Activated B cell treated with CpG ODN at 0.5 μM for 24 hours (primary cell): ENCODE measurements around the gene PDCD4. TPM values are rescaled to one million over a fixed set of nuclear protein-coding genes. Genes with fewer than 3 reads are reported as not detected.

Experiments used
- ATAC-seq: fragments of 200-7000 bp; cut with Tn5 transposase; one replicate; pipeline ENCODE4 v1.10.0; 2021; ENCODE audit warnings: low read depth, mild to moderate bottlenecking, moderate library complexity
- CTCF ChIA-PET: fragments of 350-600 bp; sonication (Branson Sonifier 250); formaldehyde crosslinking; loops from one replicate; lab custom pipeline; 2021; ENCODE audit warnings: antibody characterized with exemption; lab: Charles Lee
- POLR2A ChIA-PET: fragments of 350-600 bp; sonication (Branson Sonifier 250); formaldehyde crosslinking; loops from one replicate; lab custom pipeline; 2021; ENCODE audit warnings: antibody characterized with exemption; lab: Charles Lee
- DNase-seq: peaks from one replicate; pipeline ENCODE4 v3.0.0; 2022
- H3K27ac Mint-ChIP-seq: one replicate; pipeline ENCODE4 v1.8.0; 2020; ENCODE audit warnings: mixed read lengths
- H3K27me3 Mint-ChIP-seq: one replicate; pipeline ENCODE4 v1.8.0; 2021; ENCODE audit warnings: mixed read lengths
- H3K36me3 Mint-ChIP-seq: one replicate; pipeline ENCODE4 v1.8.0; 2021; ENCODE audit warnings: low read depth, mixed read lengths
- H3K4me1 Mint-ChIP-seq: one replicate; pipeline ENCODE4 v1.8.0; 2021; ENCODE audit warnings: mixed read lengths
- H3K4me3 Mint-ChIP-seq: one replicate; pipeline ENCODE4 v1.8.0; 2020; ENCODE audit warnings: mild to moderate bottlenecking, mixed read lengths
- H3K9me3 Mint-ChIP-seq: one replicate; pipeline ENCODE4 v1.8.0; 2020; ENCODE audit warnings: mixed read lengths
- intact Hi-C: fragments of 100-400 bp; cut with micrococcal nuclease; formaldehyde crosslinking; loops from one replicate; pipeline ENCODE4 v1.15.1; 2024
- total RNA-seq: library from RNA; stranded (reverse); gene quantifications from 2 replicates; pipeline ENCODE4 v1.2.3, GENCODE V29; 2022
- TF ChIP-seq, protein P1 (sequence below): fragments of 200-600 bp; IDR thresholded peaks from one replicate; pipeline ENCODE4 v1.8.0; 2022; ENCODE audit warnings: antibody characterized with exemption, mild to moderate bottlenecking

The PDCD4 gene
- total RNA-seq, 1 donor from 2014 or later = 143 TPM

DNA sequence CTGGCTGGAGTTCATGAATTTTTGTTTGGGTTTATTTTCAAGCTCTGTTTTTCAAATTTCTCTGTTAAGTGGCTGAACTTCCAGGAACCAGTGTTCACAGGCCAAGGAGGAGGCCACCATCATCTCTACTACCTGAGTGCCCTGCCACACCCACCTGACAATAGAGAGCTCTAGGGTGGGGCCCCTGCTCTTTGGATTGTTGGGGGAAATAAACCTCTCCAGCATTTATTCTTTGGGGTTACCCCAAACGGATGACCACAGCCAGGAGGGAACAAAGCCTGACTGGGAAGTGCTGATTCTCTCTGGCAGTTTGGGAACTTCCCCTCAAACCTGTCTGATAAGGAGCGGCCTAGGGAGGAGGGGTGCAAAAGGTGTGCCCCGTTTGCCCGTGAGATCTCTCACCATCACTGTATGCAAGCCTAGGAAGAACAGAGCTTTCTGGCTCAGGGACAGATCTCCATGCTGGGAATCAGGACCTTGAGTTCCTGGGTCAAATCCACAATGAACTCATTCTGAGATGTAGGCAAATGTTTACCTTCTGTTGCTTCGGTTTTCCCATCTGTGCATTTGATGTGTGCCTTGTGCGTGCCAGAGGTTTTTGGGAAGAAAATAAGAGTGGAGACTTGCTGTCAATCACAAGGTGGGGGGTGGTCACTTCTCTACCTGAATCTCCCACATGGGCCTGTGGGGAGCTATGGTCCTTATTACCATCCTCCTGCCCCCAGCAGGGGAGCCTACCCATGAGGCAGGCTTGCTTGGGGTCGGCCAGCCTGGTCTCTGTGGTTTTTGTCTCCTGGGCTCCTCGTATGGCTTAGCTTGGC lies 27.7 kb upstream of the PDCD4 start:
- Mint-ChIP-seq H3K27ac (peak overlapping the region; percentile 89), H3K36me3 (no peaks in the 10 kb centered on the region), H3K4me1 (peaks cover 80% of the 10 kb centered on the region), H3K9me3 (no peaks in the 10 kb centered on the region), H3K27me3 (no peaks in the 10 kb centered on the region), H3K4me3 (peak overlapping the region; percentile 78)
- ATAC-seq = no peak
- intact Hi-C loops = loop anchor here (1.0 to 2.0 kb wide), 5 partner anchors 20 to 487 kb away; no protein-coding TSS in a partner anchor
- ChIA-PET POLR2A (interaction anchor here (0.6 to 7.6 kb wide), 8 partner anchors 9 to 75 kb away, joined by 3 to 219 read pairs (median 14); partner anchors contain the start of genes BBIP1, PDCD4 and SHOC2), CTCF (interaction anchor here (0.7 to 2.9 kb wide), 6 partner anchors 16 to 50 kb away, joined by 3 to 17 read pairs (median 4); partner anchors contain the start of gene PDCD4)
- no peak for DNase-seq
- TF ChIP-seq, protein P1, sequence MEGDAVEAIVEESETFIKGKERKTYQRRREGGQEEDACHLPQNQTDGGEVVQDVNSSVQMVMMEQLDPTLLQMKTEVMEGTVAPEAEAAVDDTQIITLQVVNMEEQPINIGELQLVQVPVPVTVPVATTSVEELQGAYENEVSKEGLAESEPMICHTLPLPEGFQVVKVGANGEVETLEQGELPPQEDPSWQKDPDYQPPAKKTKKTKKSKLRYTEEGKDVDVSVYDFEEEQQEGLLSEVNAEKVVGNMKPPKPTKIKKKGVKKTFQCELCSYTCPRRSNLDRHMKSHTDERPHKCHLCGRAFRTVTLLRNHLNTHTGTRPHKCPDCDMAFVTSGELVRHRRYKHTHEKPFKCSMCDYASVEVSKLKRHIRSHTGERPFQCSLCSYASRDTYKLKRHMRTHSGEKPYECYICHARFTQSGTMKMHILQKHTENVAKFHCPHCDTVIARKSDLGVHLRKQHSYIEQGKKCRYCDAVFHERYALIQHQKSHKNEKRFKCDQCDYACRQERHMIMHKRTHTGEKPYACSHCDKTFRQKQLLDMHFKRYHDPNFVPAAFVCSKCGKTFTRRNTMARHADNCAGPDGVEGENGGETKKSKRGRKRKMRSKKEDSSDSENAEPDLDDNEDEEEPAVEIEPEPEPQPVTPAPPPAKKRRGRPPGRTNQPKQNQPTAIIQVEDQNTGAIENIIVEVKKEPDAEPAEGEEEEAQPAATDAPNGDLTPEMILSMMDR = no peak

DNA sequence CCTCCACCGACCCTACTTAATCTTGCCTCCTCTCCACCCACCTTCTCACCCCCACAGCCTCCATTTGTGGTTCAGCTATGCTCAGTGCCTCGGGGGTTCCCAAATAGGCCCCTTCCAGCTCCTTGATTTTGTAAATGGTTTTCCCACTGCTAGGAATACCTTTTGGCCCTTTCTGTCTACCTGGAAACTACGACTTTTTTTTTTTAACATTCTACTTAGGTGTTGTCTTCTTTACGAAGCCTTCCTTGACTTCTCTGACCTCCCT lies 27.2 kb upstream of the PDCD4 start:
- TF ChIP-seq, protein P1 = no peak
- H3K36me3 Mint-ChIP-seq = no peaks in the 10 kb centered on the region
- DNase-seq = no peak
- intact Hi-C loops = no loop called here
- H3K27me3 Mint-ChIP-seq = no peaks in the 10 kb centered on the region
- H3K4me1 Mint-ChIP-seq = peaks cover 77% of the 10 kb centered on the region
- POLR2A ChIA-PET = interaction anchor here (0.6 to 7.6 kb wide), 8 partner anchors 8 to 74 kb away, joined by 3 to 219 read pairs (median 14); partner anchors contain the start of genes BBIP1, PDCD4 and SHOC2
- ATAC-seq = no peak
- no peak overlapping the region for H3K4me3 Mint-ChIP-seq
- CTCF ChIA-PET = interaction anchor here (0.7 to 1.3 kb wide), 3 partner anchors 15 to 49 kb away, joined by 3 to 4 read pairs (median 3); no protein-coding TSS in a partner anchor
- H3K27ac Mint-ChIP-seq = peak overlapping the region; percentile 89
- no peaks in the 10 kb centered on the region for H3K9me3 Mint-ChIP-seq

DNA sequence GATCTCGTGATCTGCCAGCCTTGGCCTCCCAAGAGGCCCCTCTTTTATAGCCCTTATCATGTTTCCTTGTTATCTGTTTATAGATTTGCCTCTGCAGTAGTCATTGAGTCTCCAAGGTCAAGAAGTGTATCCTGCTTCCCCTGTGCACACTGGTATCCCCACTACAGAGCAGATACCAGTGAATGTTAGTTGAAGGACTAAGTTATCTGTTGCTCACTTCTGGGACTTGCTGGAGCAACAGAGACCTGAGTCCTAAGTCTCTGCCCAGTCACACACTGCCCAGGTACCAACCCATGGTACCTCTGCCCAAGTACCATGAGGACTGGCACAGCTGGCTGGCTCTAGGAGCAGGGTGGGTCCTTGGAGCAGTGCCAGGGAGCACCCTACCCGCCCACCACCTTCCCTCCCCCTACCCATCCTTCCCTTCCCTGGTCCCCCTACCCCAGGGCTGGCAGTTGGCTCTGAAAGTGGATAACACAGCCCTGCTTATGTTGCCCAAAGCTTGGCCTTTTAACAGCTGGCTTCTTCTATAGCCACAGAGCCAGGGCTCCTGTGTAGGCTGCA lies 26.5 kb upstream of the PDCD4 start:
- DNase-seq (no peak), ATAC-seq (no peak)
- ChIA-PET CTCF (interaction anchor here (1.3 kb wide), 1 partner anchor 13 kb away, joined by 4 read pairs; no protein-coding TSS in a partner anchor), POLR2A (interaction anchor here (0.7 to 7.6 kb wide), 5 partner anchors 10 to 530 kb away, joined by 4 to 219 read pairs (median 20); partner anchors contain the start of gene PDCD4)
- TF ChIP-seq, protein P1 = no peak
- H3K4me3 Mint-ChIP-seq = peak overlapping the region; percentile 49
- no peaks in the 10 kb centered on the region for H3K27me3 Mint-ChIP-seq
- peaks cover 83% of the 10 kb centered on the region for H3K4me1 Mint-ChIP-seq
- H3K9me3 Mint-ChIP-seq = no peaks in the 10 kb centered on the region
- intact Hi-C loops = no loop called here
- peak overlapping the region; percentile 55 for H3K27ac Mint-ChIP-seq
- no peaks in the 10 kb centered on the region for H3K36me3 Mint-ChIP-seq

GRCh38 chr10:110845756-110846620 lies 25.7 kb upstream of the PDCD4 start:
- ATAC-seq = no peak
- no peaks in the 10 kb centered on the region for H3K27me3 Mint-ChIP-seq
- DNase-seq = no peak
- peak overlapping the region; percentile 25 for H3K4me3 Mint-ChIP-seq
- CTCF ChIA-PET = interaction anchor here (1.1 to 1.3 kb wide), 3 partner anchors 13 to 42 kb away, joined by 3 to 4 read pairs (median 3); no protein-coding TSS in a partner anchor
- intact Hi-C loops = no loop called here
- POLR2A ChIA-PET = interaction anchor here (0.6 to 7.6 kb wide), 7 partner anchors 11 to 531 kb away, joined by 3 to 219 read pairs (median 8); partner anchors contain the start of gene PDCD4
- H3K4me1 Mint-ChIP-seq = peaks cover 85% of the 10 kb centered on the region
- TF ChIP-seq, protein P1 = no peak
- H3K27ac Mint-ChIP-seq = peak overlapping the region; percentile 55
- no peaks in the 10 kb centered on the region for H3K9me3 Mint-ChIP-seq
- H3K36me3 Mint-ChIP-seq = no peaks in the 10 kb centered on the region
